HepG2 (cell line): ENCODE measurements around the gene AZI2. TPM values are rescaled to one million over a fixed set of nuclear protein-coding genes. Genes with fewer than 3 reads are reported as not detected.

Experiments
- ATAC-seq: fragments of 200-7000 bp; cut with Tn5 transposase; 3 replicates; pipeline ENCODE4 v1.9.1; 2020; ENCODE audit warnings: mild to moderate bottlenecking, moderate library complexity
- BruUV-seq: library from RNA; stranded (reverse); fragments of 400-500 nt; replicated peaks from 2 replicates; lab custom pipeline; 2021; lab: Mats Ljungman, UMichigan
- CTCF ChIA-PET: fragments of 300-600 bp; formaldehyde crosslinking; extraction: SDS; loops from one replicate; lab custom pipeline; 2021; ENCODE audit warnings: low total read pairs, inconsistent platforms, low intra/inter-chr PET ratio; lab: Yijun Ruan, JAX
- POLR2A ChIA-PET: fragments of 350-600 bp; sonication (Branson Sonifier 250); formaldehyde crosslinking; loops from one replicate; lab custom pipeline; 2020; ENCODE audit warnings: antibody characterized with exemption, inconsistent platforms; lab: Yijun Ruan, JAX
- DNase-seq: peaks from one replicate; pipeline ENCODE4 v3.0.0-alpha.2; 2015; ENCODE audit warnings: low spot score
- FAIRE-seq: peaks from 3 replicates; lab custom pipeline; 2011; peaks lifted over from hg19 to GRCh38; lab: Jason Lieb, UNC
- H2AFZ ChIP-seq: one replicate; pipeline ENCODE4 v1.6.1; 2011; ENCODE audit warnings: low read length, inconsistent platforms
- H3K27ac ChIP-seq: fragments of 300-600 bp; 3 replicates; pipeline ENCODE4 v1.8.0; 2011; ENCODE audit warnings: mixed run types, mild to moderate bottlenecking, mixed read lengths, low read length, inconsistent platforms; ENCODE audit not compliant: insufficient read depth; ENCODE audit errors: extremely low read length
- H3K27me3 ChIP-seq, 2 experiments: fragments of 200-600 bp in 1 of 2; 2 replicates in 1 of 2; 3 replicates in 1 of 2; pipeline versions ENCODE4 v1.6.0 to v1.8.0; 2011; ENCODE audit warnings: low read length in 2 of 2, mild to moderate bottlenecking in 2 of 2, moderate library complexity in 2 of 2, inconsistent platforms in 1 of 2; ENCODE audit not compliant: insufficient read depth in 2 of 2, control insufficient read depth in 1 of 2
- H3K36me3 ChIP-seq, 2 experiments: fragments of 200-600 bp in 1 of 2; replicated peaks in 1 of 2; 2 replicates in 1 of 2; 3 replicates in 1 of 2; pipeline versions ENCODE4 v1.5.1 to v1.8.0; 2011; ENCODE audit warnings: low read length in 2 of 2, inconsistent platforms in 1 of 2; ENCODE audit not compliant: insufficient read depth in 2 of 2, control insufficient read depth in 1 of 2
- H3K4me1 ChIP-seq: 2 replicates; pipeline ENCODE4 v1.5.1; 2012; ENCODE audit warnings: low read length, inconsistent platforms; ENCODE audit not compliant: insufficient read depth
- H3K4me2 ChIP-seq: 2 replicates; pipeline ENCODE4 v1.6.0; 2011; ENCODE audit warnings: low read depth, low read length, inconsistent platforms
- H3K4me3 ChIP-seq, 3 experiments: fragments of 200-600 bp in 1 of 3; sonication (generic), shearing (Covaris generic) in 1 of 3; replicated peaks in 1 of 3; 2 replicates each; pipeline ENCODE4 v1.5.1; 2011 to 2016; ENCODE audit warnings: low read length in 3 of 3, inconsistent platforms in 2 of 3, low read depth in 2 of 3, mild to moderate bottlenecking in 2 of 3, control low read depth in 1 of 3, mixed read lengths in 1 of 3; ENCODE audit not compliant: insufficient read depth in 1 of 3
- H3K79me2 ChIP-seq: one replicate; pipeline ENCODE4 v1.6.1; 2011; ENCODE audit warnings: low read length, inconsistent platforms; ENCODE audit not compliant: insufficient read depth
- H3K9ac ChIP-seq: 2 replicates; pipeline ENCODE4 v1.6.0; 2011; ENCODE audit warnings: mild to moderate bottlenecking, low read depth, low read length, inconsistent platforms; ENCODE audit not compliant: insufficient read depth
- H3K9me3 ChIP-seq: 2 replicates; pipeline ENCODE4 v1.5.1; 2012; ENCODE audit warnings: mild to moderate bottlenecking, low read length
- H4K20me1 ChIP-seq: 2 replicates; pipeline ENCODE4 v1.6.0; 2011; ENCODE audit warnings: inconsistent platforms, mild to moderate bottlenecking, low read length, moderate library complexity; ENCODE audit not compliant: insufficient read depth
- ZNF282 ChIP-seq: fragments of 450-650 bp; IDR thresholded peaks from 2 replicates; pipeline ENCODE4 v1.6.1; 2018; ENCODE audit not compliant: partially characterized antibody
- ZNF317 ChIP-seq: sonication (generic); formaldehyde crosslinking; IDR thresholded peaks from 2 replicates; pipeline ENCODE4 v1.5.0; 2020; ENCODE audit warnings: mild to moderate bottlenecking, missing genetic modification reagents
- ZNF484 ChIP-seq: sonication (generic); formaldehyde crosslinking; IDR thresholded peaks from 2 replicates; pipeline ENCODE4 v1.5.1; 2020; ENCODE audit warnings: mild to moderate bottlenecking, low read depth, missing genetic modification reagents, borderline replicate concordance
- ZNF790 ChIP-seq: sonication (generic); formaldehyde crosslinking; IDR thresholded peaks from 2 replicates; pipeline ENCODE4 v1.8.0; 2022; ENCODE audit warnings: missing genetic modification reagents, mild to moderate bottlenecking, borderline replicate concordance
- WGBS: methylation state at CpG from one replicate; pipeline ENCODE4 v1.1.6; 2017; ENCODE audit warnings: low lambda C conversion rate; 5-methylcytosine and 5-hydroxymethylcytosine counted together
- in situ Hi-C: cut with HindIII; loops from 2 replicates; pipeline ENCODE4 v1.10.0; 2017; ENCODE audit warnings: low pct_unique_long_range_greater_than_20kb; ENCODE audit not compliant: extremely low pct_ligation_motif_present
- intact Hi-C: fragments of 100-400 bp; cut with micrococcal nuclease; formaldehyde crosslinking; loops from one replicate; pipeline ENCODE4 v1.10.0; 2022; ENCODE audit not compliant: unreplicated experiment
- polyA plus RNA-seq, 8 experiments: library from polyadenylated mRNA; depleted of rRNA in 3 of 8; stranded (reverse) in 7 of 8; unstranded in 1 of 8; fragments of >200 nt; fragmentation: Illumina TruSeq in 4 of 8; extraction: Trizol in 4 of 8; gene quantifications; 2 replicates each; pipeline versions ENCODE4 v1.2.1 to v1.2.3, GENCODE V29; 2011 to 2016; ENCODE audit warnings: low read depth in 4 of 8, missing spikeins in 1 of 8, mixed read lengths in 1 of 8; ENCODE audit not compliant: insufficient read depth in 1 of 8
- total RNA-seq, 5 experiments: library from RNA; depleted of rRNA; stranded (reverse); fragments of >200 nt; fragmentation: Illumina TruSeq; extraction: Trizol; gene quantifications; 2 replicates each; pipeline ENCODE4 v1.2.3, GENCODE V29; 2016; ENCODE audit warnings: low read depth in 1 of 5
- TF ChIP-seq, protein P1 (sequence below): sonication (generic); formaldehyde crosslinking; IDR thresholded peaks from 2 replicates; pipeline ENCODE4 v1.4.0; 2020; ENCODE audit warnings: missing genetic modification reagents
- TF ChIP-seq, protein P2 (sequence below): sonication (generic); formaldehyde crosslinking; IDR thresholded peaks from 2 replicates; pipeline ENCODE4 v1.4.0; 2020; ENCODE audit warnings: missing genetic modification reagents; ENCODE audit errors: not compliant biosample characterization
- TF ChIP-seq, protein P3 (sequence below): IDR thresholded peaks from 2 replicates; pipeline ENCODE4 v1.6.1; 2018; ENCODE audit warnings: missing genetic modification reagents, mild to moderate bottlenecking, missing compliant biosample characterization
- TF ChIP-seq, protein P4 (sequence below): sonication (generic); formaldehyde crosslinking; IDR thresholded peaks from 2 replicates; pipeline ENCODE4 v1.5.1; 2020; ENCODE audit warnings: missing genetic modification reagents, mild to moderate bottlenecking, borderline replicate concordance

AZI2 gene
- total and polyA plus RNA-seq, 2 of the 13 experiments (the other 11 are each of a cell fraction or from before 2014, with no cell fraction given): 43.7 to 49.8 TPM

DNA sequence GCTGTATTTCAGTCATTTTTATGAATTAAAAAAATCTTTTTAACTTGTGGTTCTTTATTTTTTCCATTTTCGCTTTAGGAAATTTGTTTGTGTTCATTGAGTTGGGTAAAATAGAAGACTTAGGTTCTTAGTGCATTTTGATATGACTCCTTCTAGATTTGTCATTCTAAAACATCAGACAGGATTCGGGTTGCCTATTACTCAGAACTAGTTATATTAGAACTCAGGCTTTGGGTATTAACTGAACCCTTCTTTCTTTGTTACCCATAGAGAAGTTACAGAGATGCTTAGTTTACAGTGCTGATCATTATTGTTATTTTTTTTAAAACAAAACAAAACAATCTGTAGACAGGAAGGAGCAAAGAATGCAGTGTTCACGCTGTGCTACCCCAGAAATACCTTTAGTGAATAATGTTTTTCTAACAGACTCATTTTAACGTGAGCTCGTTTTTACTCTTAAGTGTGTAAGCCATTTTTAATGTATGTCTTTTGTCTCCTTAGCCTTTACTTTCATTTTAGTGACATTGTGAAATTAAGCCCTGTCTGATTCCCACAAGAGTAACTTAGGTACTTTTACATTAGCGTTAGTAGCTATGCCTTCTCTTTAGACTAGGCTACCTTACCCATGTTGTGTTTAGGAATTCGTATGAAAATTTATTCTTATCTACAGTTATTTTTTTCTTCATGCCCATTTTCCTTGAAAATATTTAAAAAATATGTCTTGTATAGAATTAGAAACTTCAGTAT, 53.8 kb downstream of the AZI2 start:
- ChIA-PET CTCF (no interaction called here), POLR2A (no interaction called here)
- Histone ChIP-seq H3K9me3 (no peaks in the 10 kb centered on the region), H2AFZ (no peak overlapping the region), H3K4me2 (no peak overlapping the region), H3K79me2 (peaks cover 3% of the 10 kb centered on the region), H3K9ac (no peak overlapping the region), H3K4me1 (no peaks in the 10 kb centered on the region), H3K4me3 (no peak overlapping the region), H3K27me3 (no peaks in the 10 kb centered on the region), H3K27ac (no peak overlapping the region), H4K20me1 (no peaks in the 10 kb centered on the region), H3K36me3 (peaks cover 0 to 7% of the 10 kb centered on the region in 2 experiments; a peak in 3 of 5 replicates)
- DNase-seq (no peak), ATAC-seq (no peak), FAIRE-seq (no peak)
- TF ChIP-seq ZNF790 (CRISPR knock-in tag): no peak
- TF ChIP-seq ZNF317 (CRISPR knock-in tag): no peak
- no peak for TF ChIP-seq ZNF282
- TF ChIP-seq, protein P1, sequence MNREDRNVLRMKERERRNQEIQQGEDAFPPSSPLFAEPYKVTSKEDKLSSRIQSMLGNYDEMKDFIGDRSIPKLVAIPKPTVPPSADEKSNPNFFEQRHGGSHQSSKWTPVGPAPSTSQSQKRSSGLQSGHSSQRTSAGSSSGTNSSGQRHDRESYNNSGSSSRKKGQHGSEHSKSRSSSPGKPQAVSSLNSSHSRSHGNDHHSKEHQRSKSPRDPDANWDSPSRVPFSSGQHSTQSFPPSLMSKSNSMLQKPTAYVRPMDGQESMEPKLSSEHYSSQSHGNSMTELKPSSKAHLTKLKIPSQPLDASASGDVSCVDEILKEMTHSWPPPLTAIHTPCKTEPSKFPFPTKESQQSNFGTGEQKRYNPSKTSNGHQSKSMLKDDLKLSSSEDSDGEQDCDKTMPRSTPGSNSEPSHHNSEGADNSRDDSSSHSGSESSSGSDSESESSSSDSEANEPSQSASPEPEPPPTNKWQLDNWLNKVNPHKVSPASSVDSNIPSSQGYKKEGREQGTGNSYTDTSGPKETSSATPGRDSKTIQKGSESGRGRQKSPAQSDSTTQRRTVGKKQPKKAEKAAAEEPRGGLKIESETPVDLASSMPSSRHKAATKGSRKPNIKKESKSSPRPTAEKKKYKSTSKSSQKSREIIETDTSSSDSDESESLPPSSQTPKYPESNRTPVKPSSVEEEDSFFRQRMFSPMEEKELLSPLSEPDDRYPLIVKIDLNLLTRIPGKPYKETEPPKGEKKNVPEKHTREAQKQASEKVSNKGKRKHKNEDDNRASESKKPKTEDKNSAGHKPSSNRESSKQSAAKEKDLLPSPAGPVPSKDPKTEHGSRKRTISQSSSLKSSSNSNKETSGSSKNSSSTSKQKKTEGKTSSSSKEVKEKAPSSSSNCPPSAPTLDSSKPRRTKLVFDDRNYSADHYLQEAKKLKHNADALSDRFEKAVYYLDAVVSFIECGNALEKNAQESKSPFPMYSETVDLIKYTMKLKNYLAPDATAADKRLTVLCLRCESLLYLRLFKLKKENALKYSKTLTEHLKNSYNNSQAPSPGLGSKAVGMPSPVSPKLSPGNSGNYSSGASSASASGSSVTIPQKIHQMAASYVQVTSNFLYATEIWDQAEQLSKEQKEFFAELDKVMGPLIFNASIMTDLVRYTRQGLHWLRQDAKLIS (CRISPR knock-in tag): no peak
- TF ChIP-seq, protein P2, sequence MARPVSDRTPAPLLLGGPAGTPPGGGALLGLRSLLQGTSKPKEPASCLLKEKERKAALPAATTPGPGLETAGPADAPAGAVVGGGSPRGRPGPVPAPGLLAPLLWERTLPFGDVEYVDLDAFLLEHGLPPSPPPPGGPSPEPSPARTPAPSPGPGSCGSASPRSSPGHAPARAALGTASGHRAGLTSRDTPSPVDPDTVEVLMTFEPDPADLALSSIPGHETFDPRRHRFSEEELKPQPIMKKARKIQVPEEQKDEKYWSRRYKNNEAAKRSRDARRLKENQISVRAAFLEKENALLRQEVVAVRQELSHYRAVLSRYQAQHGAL: no peak
- no peak for TF ChIP-seq ZNF484
- TF ChIP-seq, protein P3, sequence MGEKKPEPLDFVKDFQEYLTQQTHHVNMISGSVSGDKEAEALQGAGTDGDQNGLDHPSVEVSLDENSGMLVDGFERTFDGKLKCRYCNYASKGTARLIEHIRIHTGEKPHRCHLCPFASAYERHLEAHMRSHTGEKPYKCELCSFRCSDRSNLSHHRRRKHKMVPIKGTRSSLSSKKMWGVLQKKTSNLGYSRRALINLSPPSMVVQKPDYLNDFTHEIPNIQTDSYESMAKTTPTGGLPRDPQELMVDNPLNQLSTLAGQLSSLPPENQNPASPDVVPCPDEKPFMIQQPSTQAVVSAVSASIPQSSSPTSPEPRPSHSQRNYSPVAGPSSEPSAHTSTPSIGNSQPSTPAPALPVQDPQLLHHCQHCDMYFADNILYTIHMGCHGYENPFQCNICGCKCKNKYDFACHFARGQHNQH (CRISPR knock-in tag): no peak
- TF ChIP-seq, protein P4, sequence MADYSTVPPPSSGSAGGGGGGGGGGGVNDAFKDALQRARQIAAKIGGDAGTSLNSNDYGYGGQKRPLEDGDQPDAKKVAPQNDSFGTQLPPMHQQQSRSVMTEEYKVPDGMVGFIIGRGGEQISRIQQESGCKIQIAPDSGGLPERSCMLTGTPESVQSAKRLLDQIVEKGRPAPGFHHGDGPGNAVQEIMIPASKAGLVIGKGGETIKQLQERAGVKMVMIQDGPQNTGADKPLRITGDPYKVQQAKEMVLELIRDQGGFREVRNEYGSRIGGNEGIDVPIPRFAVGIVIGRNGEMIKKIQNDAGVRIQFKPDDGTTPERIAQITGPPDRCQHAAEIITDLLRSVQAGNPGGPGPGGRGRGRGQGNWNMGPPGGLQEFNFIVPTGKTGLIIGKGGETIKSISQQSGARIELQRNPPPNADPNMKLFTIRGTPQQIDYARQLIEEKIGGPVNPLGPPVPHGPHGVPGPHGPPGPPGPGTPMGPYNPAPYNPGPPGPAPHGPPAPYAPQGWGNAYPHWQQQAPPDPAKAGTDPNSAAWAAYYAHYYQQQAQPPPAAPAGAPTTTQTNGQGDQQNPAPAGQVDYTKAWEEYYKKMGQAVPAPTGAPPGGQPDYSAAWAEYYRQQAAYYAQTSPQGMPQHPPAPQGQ (CRISPR knock-in tag): no peak
- no TSS peak for BruUV-seq
- intact Hi-C loops: no loop called here
- in situ Hi-C loops: no loop called here
- WGBS: 97% methylated on average over 7 of the region's 7 CpGs
